Measurements from ENCODE around the gene ACTL8. TPM values are rescaled to one million over a fixed set of nuclear protein-coding genes. Genes with fewer than 3 reads are reported as not detected.

The ACTL8 gene
- total and polyA plus RNA-seq, 2 experiments from 2014 or later: 0.38 to 0.71 TPM

- no peaks in the 10 kb centered on the region for H4K20me1 ChIP-seq (replicated peaks; ENCODE audit: insufficient read depth)
- peaks cover 61% of the 10 kb centered on the region for H3K9me3 Mint-ChIP-seq
- peaks cover 39% of the 10 kb centered on the region for H3K36me3 Mint-ChIP-seq (ENCODE audit: low read depth)
- H3K4me1 Mint-ChIP-seq: peaks cover 7% of the 10 kb centered on the region
- no peak overlapping the region for H3K27ac Mint-ChIP-seq
- H3K36me3 ChIP-seq (ENCODE audit: insufficient read depth): peaks cover 7% of the 10 kb centered on the region; the same call in 1 of the 2 replicates
- no peaks in the 10 kb centered on the region for H3F3A ChIP-seq (replicated peaks; ENCODE audit: low read depth)
- DNase-seq (ENCODE audit: low spot score) (peak; percentile 27), ATAC-seq (peak; percentile 37; the same call in 1 of the 3 replicates)
- no peak overlapping the region for H3K4me3 ChIP-seq
- H3K79me2 ChIP-seq (replicated peaks; ENCODE audit: insufficient read depth): no peaks in the 10 kb centered on the region
- H3K27me3 ChIP-seq (ENCODE audit: insufficient read depth): no peaks in the 10 kb centered on the region
- no peaks in the 10 kb centered on the region for H3K9me2 ChIP-seq (ENCODE audit: insufficient read depth)
- no peak overlapping the region for H3K4me2 ChIP-seq
- H3K4me1 ChIP-seq (ENCODE audit: insufficient read depth): no peaks in the 10 kb centered on the region
- no peak overlapping the region for H3K4me3 Mint-ChIP-seq
- H3K27ac ChIP-seq (ENCODE audit: low read depth): no peak overlapping the region
- no peak overlapping the region for H2AFZ ChIP-seq
- TF ChIP-seq EZH2 (IDR thresholded peaks at IDR 0.05; ENCODE audit: low read depth, unreplicated experiment): no peak
- TF ChIP-seq CTCF (conservative IDR thresholded peaks at IDR 0.05; ENCODE audit: low read depth in 2 of 2): peak; percentile 50 to 61
- H3K27me3 Mint-ChIP-seq (ENCODE audit: insufficient read depth, low read depth, poor library complexity): peaks cover 26% of the 10 kb centered on the region
These were observed 4.0 kb downstream of the ACTL8 start for GRCh38 chr1:17759114-17759513.

GRCh38 chr1:17762313-17762712 is 7.2 kb downstream of the ACTL8 start:
- Mint-ChIP-seq H3K9me3 (peaks cover 30% of the 10 kb centered on the region), H3K36me3 (ENCODE audit: low read depth) (peaks cover 20% of the 10 kb centered on the region), H3K4me3 (no peak overlapping the region), H3K27ac (no peak overlapping the region), H3K4me1 (peaks cover 7% of the 10 kb centered on the region), H3K27me3 (ENCODE audit: insufficient read depth, low read depth, poor library complexity) (peaks cover 18% of the 10 kb centered on the region)
- TF ChIP-seq ZNF331 (CRISPR knock-in tag; IDR thresholded peaks at IDR 0.05; ENCODE audit: low read depth) (no peak), ZNF462 (CRISPR knock-in tag; IDR thresholded peaks at IDR 0.05) (no peak), NANOG (IDR thresholded peaks at IDR 0.05; ENCODE audit: borderline replicate concordance) (no peak), JUNB (IDR thresholded peaks at IDR 0.05; ENCODE audit: unreplicated experiment) (no peak), STAT1 (IDR thresholded peaks at IDR 0.05; ENCODE audit: unreplicated experiment) (no peak), CTCF (conservative IDR thresholded peaks at IDR 0.05; ENCODE audit: low read depth in 2 of 2) (no peak), EZH2 (IDR thresholded peaks at IDR 0.05; ENCODE audit: low read depth, unreplicated experiment) (no peak), ZNF114 (CRISPR knock-in tag; IDR thresholded peaks at IDR 0.05) (no peak)
- Histone ChIP-seq H3K79me2 (replicated peaks; ENCODE audit: insufficient read depth) (no peaks in the 10 kb centered on the region), H3K9me2 (ENCODE audit: insufficient read depth) (no peaks in the 10 kb centered on the region), H3K4me1 (ENCODE audit: insufficient read depth) (no peaks in the 10 kb centered on the region), H3K27me3 (ENCODE audit: insufficient read depth) (no peaks in the 10 kb centered on the region), H3F3A (replicated peaks; ENCODE audit: low read depth) (no peaks in the 10 kb centered on the region), H3K4me3 (no peak overlapping the region), H3K36me3 (ENCODE audit: insufficient read depth) (peaks cover 4% of the 10 kb centered on the region; the same call in 1 of the 2 replicates), H3K4me2 (no peak overlapping the region), H3K27ac (ENCODE audit: low read depth) (no peak overlapping the region), H2AFZ (no peak overlapping the region), H4K20me1 (replicated peaks; ENCODE audit: insufficient read depth) (no peaks in the 10 kb centered on the region)
- ATAC-seq (peak; percentile 32; the same call in 2 of the 3 replicates), DNase-seq (ENCODE audit: low spot score) (no peak)
